ENCODE measurements around the gene SLC25A3. TPM values are rescaled to one million over a fixed set of nuclear protein-coding genes. Genes with fewer than 3 reads are reported as not detected.

Gene SLC25A3
- total and polyA plus RNA-seq, 2 donors (not counting 1 experiment from before 2014, with no cell fraction given) = 276 to 304 TPM

- Histone ChIP-seq H3K4me2 (replicated peaks; ENCODE audit: low read depth, low read length, poor library complexity, severe bottlenecking) (no peak overlapping the region), H3K79me2 (ENCODE audit: control insufficient read depth, insufficient read depth, low read length) (no peaks in the 10 kb centered on the region), H4K20me1 (ENCODE audit: control insufficient read depth, insufficient read depth, low read length, poor library complexity, severe bottlenecking) (no peaks in the 10 kb centered on the region), H3K36me3 (replicated peaks in 1 of 2; ENCODE audit: control extremely low read depth in 1 of 2, control insufficient read depth in 1 of 2, extremely low read depth in 1 of 2, insufficient read depth in 2 of 2, low read length in 1 of 2) (no peaks in the 10 kb centered on the region), H3K4me3 (ENCODE audit: control extremely low read depth in 1 of 5, extremely low read depth in 1 of 5, insufficient read depth in 1 of 5, low read depth in 2 of 5, low read length in 4 of 5) (no peak overlapping the region), H2AFZ (ENCODE audit: insufficient read depth, low read depth, low read length, poor library complexity, severe bottlenecking) (no peak overlapping the region), H3K4me1 (ENCODE audit: control insufficient read depth in 2 of 2, insufficient read depth in 2 of 2, low read length in 2 of 2) (no peaks in the 10 kb centered on the region), H3K27me3 (replicated peaks in 1 of 4; ENCODE audit: control extremely low read depth in 1 of 4, control insufficient read depth in 3 of 4, insufficient read depth in 4 of 4, low read length in 3 of 4) (no peaks in the 10 kb centered on the region), H3K9ac (ENCODE audit: low read length) (no peak overlapping the region), H3K9me3 (ENCODE audit: control extremely low read depth in 1 of 3, control insufficient read depth in 2 of 3, insufficient read depth in 1 of 3, low read length in 2 of 3) (no peaks in the 10 kb centered on the region), H3K27ac (ENCODE audit: low read length in 2 of 2) (no peak overlapping the region)
- DNase-seq = no peak
- no peak for ATAC-seq (ENCODE audit: low read depth)
- TF ChIP-seq EZH2 (IDR thresholded peaks at IDR 0.05; ENCODE audit: borderline replicate concordance, insufficient read depth, low read depth, low read length, poor library complexity, severe bottlenecking) = no peak
- TF ChIP-seq CTCF (IDR thresholded peaks at IDR 0.05) = peak; percentile 12
- Mint-ChIP-seq H3K9me3 (ENCODE audit: insufficient read depth) (no peaks in the 10 kb centered on the region), H3K4me3 (no peak overlapping the region), H3K4me1 (no peaks in the 10 kb centered on the region), H3K27me3 (peaks cover 3% of the 10 kb centered on the region), H3K27ac (no peak overlapping the region)
- ChIA-PET POLR2A (no interaction called here), CTCF (interaction anchor here (0.7 to 1.2 kb wide), 3 partner anchors 9 to 82 kb away, joined by 3 to 5 read pairs (median 3); no protein-coding TSS in a partner anchor)
- WGBS (ENCODE audit: insufficient coverage) = no CpG with 5 or more reads among the region's 2 CpGs
- intact Hi-C loops (cut with micrococcal nuclease) = no loop called here
Measured at GRCh38 chr12:98572010-98572409, 21.5 kb upstream of the SLC25A3 start.

GRCh38 chr12:98574110-98574509 lies 19.4 kb upstream of the SLC25A3 start:
- TF ChIP-seq EZH2 (IDR thresholded peaks at IDR 0.05; ENCODE audit: borderline replicate concordance, insufficient read depth, low read depth, low read length, poor library complexity, severe bottlenecking) = no peak
- no peak for TF ChIP-seq CTCF (IDR thresholded peaks at IDR 0.05)
- POLR2A ChIA-PET = interaction anchor here (0.7 kb wide), 1 partner anchor 56 kb away, joined by 4 read pairs; no protein-coding TSS in a partner anchor
- H3K27me3 ChIP-seq (replicated peaks in 1 of 4; ENCODE audit: control extremely low read depth in 1 of 4, control insufficient read depth in 3 of 4, insufficient read depth in 4 of 4, low read length in 3 of 4) = no peaks in the 10 kb centered on the region
- Mint-ChIP-seq H3K4me3 (no peak overlapping the region), H3K27me3 (peaks cover 3% of the 10 kb centered on the region), H3K27ac (no peak overlapping the region), H3K4me1 (no peaks in the 10 kb centered on the region), H3K9me3 (ENCODE audit: insufficient read depth) (no peaks in the 10 kb centered on the region)
- no peak overlapping the region for H3K4me3 ChIP-seq (ENCODE audit: control extremely low read depth in 1 of 5, extremely low read depth in 1 of 5, insufficient read depth in 1 of 5, low read depth in 2 of 5, low read length in 4 of 5)
- DNase-seq (no peak), ATAC-seq (ENCODE audit: low read depth) (no peak)
- no peaks in the 10 kb centered on the region for H3K4me1 ChIP-seq (ENCODE audit: control insufficient read depth in 2 of 2, insufficient read depth in 2 of 2, low read length in 2 of 2)
- no peaks in the 10 kb centered on the region for H4K20me1 ChIP-seq (ENCODE audit: control insufficient read depth, insufficient read depth, low read length, poor library complexity, severe bottlenecking)
- no peak overlapping the region for H3K9ac ChIP-seq (ENCODE audit: low read length)
- no peak overlapping the region for H3K27ac ChIP-seq (ENCODE audit: low read length in 2 of 2)
- WGBS (ENCODE audit: insufficient coverage) = no CpG with 5 or more reads among the region's 1 CpG
- no peak overlapping the region for H3K4me2 ChIP-seq (replicated peaks; ENCODE audit: low read depth, low read length, poor library complexity, severe bottlenecking)
- H3K36me3 ChIP-seq (replicated peaks in 1 of 2; ENCODE audit: control extremely low read depth in 1 of 2, control insufficient read depth in 1 of 2, extremely low read depth in 1 of 2, insufficient read depth in 2 of 2, low read length in 1 of 2) = no peaks in the 10 kb centered on the region
- H3K9me3 ChIP-seq (ENCODE audit: control extremely low read depth in 1 of 3, control insufficient read depth in 2 of 3, insufficient read depth in 1 of 3, low read length in 2 of 3) = no peaks in the 10 kb centered on the region
- no peak overlapping the region for H2AFZ ChIP-seq (ENCODE audit: insufficient read depth, low read depth, low read length, poor library complexity, severe bottlenecking)
- CTCF ChIA-PET = no interaction called here
- no peaks in the 10 kb centered on the region for H3K79me2 ChIP-seq (ENCODE audit: control insufficient read depth, insufficient read depth, low read length)
- intact Hi-C loops (cut with micrococcal nuclease) = no loop called here
